Sigmoid colon (tissue), 4 donors: ENCODE results near the gene GOLGA6C.
"Not testable (repeated sequence)": the region's sequence is repeated elsewhere in the genome, so short reads cannot be mapped to it uniquely, and the experiment has no call there.

Experiments
- CTCF ChIP-seq, 4 experiments: fragments of 450-650 bp in 3 of 4; fragments of 200-600 bp in 1 of 4; IDR thresholded peaks; one replicate each; pipeline ENCODE4 v1.5.1; 2016 to 2019; ENCODE audit warnings: antibody characterized with exemption in 4 of 4, mild to moderate bottlenecking in 3 of 4, moderate library complexity in 2 of 4
- EP300 ChIP-seq, 4 donors: sonication (generic); formaldehyde crosslinking; IDR thresholded peaks; one replicate each; pipeline ENCODE4 v1.6.1; 2017; ENCODE audit warnings: antibody characterized with exemption in 4 of 4
- POLR2A ChIP-seq, 2 donors: fragments of 450-650 bp; IDR thresholded peaks; one replicate each; pipeline ENCODE4 v1.6.1; 2016; ENCODE audit warnings: antibody characterized with exemption in 2 of 2, mild to moderate bottlenecking in 2 of 2, moderate library complexity in 2 of 2
- POLR2AphosphoS5 ChIP-seq, 4 donors: sonication (generic); formaldehyde crosslinking; IDR thresholded peaks; one replicate each; pipeline ENCODE4 v1.6.1; 2017; ENCODE audit warnings: antibody characterized with exemption in 4 of 4

- peak in 3 of 4 experiments; percentile 27 to 59 (median 49) for TF ChIP-seq CTCF (IDR thresholded peaks at IDR 0.05)
- TF ChIP-seq EP300, POLR2AphosphoS5, POLR2A (IDR thresholded peaks at IDR 0.05): not testable (repeated sequence)
Measured at GRCh38 chr15:75274509-75275107, 16.5 kb downstream of the GOLGA6C start.
